Forelimb muscle (tissue), 1 donor: Measurements from ENCODE around the gene ZNF793. TPM values are rescaled to one million over a fixed set of nuclear protein-coding genes. Genes with fewer than 3 reads are reported as not detected.
A peak's percentile ranks its signal among the peaks of the same experiment; 100 is the strongest.

Source experiments
- DNase-seq: peaks from one replicate; pipeline ENCODE4 v3.0.0-alpha.2; 2013; ENCODE audit warnings: low read depth
- polyA plus RNA-seq: library from polyadenylated mRNA; unstranded; fragments of 120-200 nt; gene quantifications from one replicate; pipeline ENCODE4 v1.2.1, GENCODE V29; 2013; ENCODE audit not compliant: insufficient read length

The ZNF793 gene
- 10.9 TPM for polyA plus RNA-seq

DNA sequence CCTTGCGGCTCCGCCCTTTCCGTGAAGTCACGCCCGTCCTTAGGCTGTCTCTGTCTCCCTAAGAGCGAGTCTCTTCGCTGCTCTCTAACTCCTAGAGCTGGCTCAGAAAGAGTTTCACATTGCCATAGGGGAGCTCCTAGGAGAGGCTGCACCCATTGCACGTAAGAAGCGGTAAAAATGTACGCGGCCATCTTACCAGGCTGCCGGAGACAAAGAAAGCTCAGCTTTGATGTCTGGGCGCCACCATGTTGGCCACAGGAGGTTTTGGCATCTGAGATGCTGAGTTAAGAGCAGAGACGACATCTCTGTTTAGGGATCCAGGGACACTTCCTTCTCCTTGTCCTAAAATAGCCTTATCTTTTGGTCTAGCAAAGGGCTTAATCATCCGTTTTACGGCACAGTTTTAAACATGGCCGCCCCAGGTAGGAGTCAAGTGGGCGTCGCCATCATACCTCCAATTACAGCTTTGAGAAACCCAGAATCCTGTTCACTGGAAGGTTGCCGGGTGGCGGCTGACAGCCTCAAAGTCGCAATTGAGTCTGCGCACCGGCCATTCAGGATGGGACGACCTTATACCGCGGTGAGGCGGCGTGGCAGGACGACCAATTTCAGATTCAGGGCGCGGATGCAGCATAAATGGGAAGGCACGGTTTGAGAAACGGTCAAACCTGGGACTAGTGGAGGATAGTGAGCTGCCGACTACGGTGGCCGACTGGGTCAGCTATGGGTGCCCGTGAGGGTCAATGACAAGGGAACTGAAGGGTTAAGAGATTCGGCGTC, at the start of gene ZNF793:
Gene ZNF793 (plus strand): TSS at position 553 of the 780 bp plus-strand sequence. CDS start 16,501 bp downstream, outside the sequence.
- DNase-seq, result peak; percentile 65

DNA sequence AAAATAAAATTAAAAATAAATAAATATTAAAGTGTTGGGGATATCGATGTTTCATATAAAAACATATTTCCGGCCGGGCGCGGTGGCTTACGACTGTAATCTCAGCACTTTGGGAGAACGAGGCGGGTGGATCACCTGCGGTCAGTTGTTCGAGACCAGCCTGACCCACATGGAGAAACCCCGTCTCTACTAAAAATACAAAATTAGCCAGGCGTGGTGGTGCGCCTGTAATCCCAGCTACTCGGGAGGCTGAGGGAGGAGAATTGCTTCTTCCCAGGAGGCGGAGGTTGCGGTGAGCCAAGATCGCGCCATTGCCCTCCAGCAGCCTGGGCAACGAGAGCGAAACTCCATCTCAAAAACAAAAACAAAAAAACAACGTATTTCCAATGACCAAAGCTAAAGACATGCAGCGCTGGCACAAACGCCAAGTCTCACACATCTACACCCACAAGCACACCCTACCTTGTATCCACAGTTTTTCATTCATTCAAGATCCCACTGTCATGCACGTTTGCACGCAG, 40.4 kb upstream of the ZNF793 start:
- DNase-seq, result no peak

DNA sequence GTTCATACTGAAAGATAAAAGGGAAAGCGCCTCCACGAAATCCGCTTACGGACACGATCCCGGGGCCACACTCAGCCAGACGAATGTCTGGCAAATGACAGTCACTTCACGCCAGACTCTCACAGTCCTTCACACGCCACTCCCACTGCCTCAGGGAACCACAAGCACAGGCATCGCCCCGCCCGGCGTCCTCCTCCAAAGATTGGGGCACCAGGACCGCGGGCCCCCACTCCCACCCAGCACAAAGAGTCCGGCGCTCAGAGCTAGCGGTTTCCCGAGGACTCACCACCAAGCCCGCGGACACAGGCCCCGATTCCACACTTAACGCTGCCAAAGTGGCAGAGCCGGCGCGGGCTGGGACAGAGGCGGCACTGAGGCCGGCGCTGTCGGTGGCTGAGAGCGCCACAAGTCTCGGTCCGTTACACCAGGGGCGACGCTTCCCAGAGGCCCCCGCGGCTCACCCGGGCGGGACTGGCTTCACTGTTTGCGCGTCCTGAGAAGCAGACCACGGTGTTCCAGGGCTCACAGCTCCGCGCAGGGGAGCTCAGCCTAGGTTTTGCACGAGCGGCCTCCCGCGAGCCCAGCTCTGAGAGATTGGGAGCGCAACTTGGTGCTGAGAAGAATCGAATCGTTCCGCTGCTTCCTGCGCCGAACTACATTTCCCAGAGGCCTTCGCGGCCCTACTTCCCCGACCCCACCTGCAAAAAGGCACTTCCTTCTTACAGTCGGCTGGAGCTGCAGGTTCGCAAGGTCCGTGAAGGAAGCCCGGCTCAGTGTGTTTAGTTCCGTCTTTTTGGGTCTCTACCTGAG, 39.7 kb upstream of the ZNF793 start, which contains the start of gene ZNF569:
Gene ZNF569 (minus strand): TSS at position 647 of the 810 bp plus-strand sequence. CDS start 22,523 bp downstream, outside the sequence.
- DNase-seq, result peak; percentile 91

DNA sequence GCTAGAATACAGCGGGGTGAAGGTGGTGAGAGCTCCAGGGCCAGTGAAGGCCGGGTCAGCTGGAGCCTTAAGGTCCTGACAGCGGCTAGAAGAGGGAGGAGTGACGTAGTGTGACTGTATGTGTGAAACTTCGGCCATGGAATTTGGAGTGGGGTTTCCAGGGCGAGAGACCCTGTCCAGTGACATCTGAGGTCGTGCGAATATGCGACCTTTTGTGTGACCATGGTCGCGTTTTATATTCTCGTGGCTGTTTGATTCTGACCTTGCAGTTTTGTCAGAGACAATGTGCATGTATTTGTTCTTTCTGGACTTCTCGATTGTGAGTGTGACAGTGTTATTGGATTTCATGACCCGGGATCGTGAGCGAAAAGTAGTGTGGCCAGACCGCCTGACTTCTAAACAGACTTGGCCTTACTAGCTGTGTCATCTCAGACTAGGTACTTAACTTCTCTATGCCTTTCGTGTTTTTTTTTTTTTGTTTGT, 39.1 kb upstream of the ZNF793 start:
- no peak for DNase-seq

DNA sequence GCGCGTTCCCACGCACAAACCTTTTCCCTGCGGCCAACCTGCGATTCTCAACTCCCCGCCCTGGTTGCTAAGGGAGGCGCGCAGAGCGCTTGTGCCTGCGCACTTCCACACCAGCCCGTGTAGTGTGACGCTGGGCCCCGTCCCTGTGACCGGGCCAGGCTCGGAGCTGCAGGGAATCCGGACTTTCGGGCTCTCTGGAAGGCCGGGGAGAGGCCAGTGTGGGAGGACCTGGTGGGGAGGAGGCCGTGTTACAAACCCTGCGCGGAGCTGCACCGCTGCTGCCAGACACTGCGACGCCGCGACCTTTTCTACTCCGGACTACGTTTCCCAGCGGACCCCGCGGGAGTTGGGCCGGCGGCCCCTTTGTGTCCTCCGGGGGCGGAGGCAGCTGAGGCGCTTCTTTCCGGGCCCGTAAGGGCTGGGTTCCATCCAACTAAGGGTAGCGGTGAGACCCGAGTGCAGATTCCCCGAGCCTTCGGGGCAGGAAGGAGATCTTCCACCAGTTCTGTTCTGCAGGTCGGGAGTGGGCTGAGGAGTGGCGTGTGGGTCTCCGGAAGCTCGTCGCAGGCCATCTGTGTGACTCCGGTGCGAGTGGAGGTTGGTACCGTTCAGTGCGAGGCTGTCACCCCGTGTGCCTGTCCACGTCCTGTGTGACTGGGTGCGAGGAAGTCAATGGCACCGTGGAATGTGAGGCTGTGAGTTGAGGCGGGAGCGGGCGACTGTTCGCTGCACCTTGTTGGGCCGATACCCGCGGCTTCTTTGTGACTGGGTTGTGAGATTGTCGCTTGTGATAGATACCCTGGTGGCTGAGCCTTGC, 37.6 kb upstream of the ZNF793 start, which contains the start of gene ZNF570:
Gene ZNF570 (plus strand): TSS at position 396 of the 817 bp plus-strand sequence. CDS start 999 bp downstream, outside the sequence.
- no peak for DNase-seq

DNA sequence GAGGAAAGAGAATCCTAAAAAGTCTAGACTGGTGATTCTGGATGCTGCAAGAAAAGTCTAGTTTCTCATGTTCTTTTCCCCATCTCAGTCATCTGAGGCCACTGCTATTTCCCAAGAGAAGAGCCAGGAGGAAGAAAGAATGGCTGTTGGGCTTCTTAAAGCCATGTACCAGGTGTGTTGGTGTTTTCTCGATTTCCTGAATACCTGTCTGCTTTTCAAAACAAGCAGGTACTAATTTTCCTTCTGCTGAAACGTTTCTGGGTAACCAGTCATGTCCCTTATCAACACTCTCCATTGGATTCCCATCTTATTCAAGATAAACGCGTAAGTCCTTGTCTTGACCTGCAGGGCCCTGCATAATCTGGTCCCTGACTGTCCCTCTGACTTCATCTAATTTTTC, 36.5 kb upstream of the ZNF793 start:
- no peak for DNase-seq

DNA sequence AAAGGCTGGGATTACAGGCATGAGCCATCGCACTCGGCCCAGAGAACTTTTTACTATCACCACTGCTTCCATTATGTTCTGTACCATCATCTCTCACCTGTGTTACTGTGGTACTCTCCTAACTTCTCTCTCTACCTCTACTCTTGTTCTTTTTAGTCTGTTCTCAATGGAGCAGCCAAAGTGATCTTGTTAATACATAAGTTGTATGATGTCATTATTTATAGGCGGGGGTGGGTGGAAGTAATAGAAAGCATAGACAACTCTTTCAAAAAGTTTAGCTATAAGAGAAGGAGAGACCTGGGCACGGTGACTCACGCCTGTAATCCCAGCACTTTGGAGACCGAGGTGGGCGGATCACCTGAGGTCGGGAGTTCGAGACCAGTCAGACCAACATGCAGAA, 34.6 kb upstream of the ZNF793 start:
- DNase-seq, result no peak

DNA sequence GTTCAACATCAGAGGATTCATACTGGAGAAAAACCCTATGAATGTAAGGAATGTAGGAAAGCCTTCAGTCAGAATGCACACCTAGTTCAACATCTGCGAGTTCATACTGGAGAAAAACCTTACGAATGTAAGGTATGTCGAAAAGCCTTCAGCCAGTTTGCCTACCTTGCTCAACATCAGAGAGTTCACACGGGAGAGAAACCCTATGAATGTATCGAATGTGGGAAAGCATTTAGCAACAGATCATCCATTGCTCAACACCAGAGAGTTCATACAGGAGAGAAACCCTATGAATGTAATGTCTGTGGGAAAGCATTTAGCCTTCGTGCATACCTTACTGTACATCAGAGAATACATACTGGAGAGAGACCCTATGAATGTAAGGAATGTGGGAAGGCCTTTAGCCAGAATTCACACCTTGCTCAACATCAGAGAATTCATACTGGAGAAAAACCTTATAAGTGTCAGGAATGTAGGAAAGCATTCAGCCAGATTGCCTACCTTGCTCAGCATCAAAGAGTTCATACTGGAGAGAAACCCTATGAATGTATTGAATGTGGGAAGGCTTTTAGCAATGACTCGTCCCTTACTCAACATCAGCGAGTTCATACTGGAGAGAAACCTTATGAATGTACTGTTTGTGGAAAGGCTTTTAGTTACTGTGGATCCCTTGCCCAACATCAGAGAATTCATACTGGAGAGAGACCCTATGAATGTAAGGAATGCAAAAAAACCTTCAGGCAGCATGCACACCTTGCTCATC, 22.2 kb upstream of the ZNF793 start:
- DNase-seq, result no peak

DNA sequence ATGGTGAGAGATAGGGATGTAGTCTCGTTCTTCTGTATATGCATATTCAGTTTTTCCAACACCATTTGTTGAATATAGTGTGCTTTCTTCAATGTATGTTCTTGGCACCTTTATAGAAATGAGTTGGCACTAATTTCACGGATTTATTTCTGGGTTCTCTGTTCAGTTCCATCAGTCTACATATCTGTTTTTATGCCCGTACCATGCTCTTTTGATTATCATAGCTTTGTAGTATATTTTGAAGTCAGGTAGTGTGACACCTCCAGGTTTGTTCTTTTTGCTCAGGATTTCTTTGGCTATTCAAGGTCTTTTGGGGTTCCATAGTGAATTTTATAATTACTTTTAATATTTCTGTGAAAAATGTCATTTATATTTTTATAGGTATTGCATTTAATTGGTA, 14.5 kb upstream of the ZNF793 start:
- DNase-seq, result no peak

DNA sequence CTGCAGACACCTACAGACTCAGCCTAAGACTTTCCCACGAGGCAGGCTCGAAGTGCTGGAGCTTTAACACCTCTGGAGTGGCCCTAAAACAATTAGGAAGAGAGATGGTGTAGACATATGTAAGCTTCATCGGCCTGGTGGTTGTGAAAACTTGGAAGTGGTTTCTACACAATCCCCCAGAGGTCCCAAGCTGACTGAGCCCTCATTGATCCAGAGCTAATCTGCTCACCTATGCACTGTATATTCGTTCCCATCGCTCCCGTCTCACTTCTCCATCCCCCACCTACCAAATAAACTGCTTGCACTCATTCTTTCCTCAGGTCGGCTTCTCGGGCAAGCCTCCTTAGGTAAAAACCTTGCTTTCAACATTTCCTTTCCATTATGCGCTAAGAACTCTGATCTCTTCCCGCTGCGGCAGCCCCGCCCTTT, 767 bp upstream of the ZNF793 start:
- DNase-seq, result no peak

DNA sequence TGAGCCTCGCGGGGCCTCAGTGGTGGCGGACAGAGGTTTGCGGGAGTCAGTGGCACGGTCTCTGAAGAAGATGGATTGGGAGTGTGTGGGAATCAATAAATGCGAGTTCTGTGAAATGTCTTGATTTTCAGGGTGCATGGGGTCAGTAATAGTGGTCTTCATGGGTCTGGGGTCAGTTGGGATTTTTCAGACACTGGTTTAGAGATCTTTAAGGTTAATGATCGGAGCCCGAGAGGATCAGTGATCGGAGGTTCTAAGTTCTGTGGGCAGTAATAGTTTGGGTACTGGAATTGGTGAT, 377 bp downstream of the ZNF793 start:
- no peak for DNase-seq

DNA sequence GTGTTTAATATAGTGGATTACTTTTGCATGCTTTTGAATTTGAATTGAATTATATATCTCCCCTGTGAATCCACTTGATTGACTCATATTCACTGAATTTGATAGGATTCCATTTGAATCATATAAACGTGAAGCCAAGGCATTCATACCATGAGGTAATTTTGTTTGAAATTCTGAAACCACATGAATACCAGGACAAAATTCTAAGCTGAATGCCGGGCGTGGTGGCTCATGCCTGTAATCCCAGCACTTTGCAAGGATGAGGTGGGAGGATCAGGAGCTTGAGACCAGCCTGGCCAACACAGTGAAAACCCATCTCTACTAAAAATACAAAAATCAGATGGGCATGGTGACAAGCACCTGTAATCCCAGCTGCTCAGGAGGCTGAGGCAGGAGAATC, 4.4 kb downstream of the ZNF793 start:
- no peak for DNase-seq

DNA sequence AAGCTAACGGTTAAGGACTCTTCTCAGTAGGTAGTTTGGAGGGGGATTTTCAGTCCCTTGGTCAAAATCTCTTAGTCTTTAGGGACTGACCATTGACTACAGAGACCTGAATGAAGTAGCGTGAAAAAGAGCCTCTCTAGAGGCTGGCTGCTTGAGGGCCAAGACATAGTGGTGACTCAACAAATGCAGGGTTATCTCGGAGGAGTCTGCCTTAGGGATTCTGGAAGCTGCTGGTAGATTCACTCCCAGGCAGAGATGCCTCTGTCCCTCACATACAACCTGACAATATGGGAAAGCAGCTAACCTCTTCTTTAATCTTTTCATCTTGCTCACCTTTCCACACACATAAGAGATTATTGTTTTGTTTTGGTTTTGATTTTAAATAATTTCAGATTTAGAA, 5.1 kb downstream of the ZNF793 start:
- DNase-seq, result no peak

DNA sequence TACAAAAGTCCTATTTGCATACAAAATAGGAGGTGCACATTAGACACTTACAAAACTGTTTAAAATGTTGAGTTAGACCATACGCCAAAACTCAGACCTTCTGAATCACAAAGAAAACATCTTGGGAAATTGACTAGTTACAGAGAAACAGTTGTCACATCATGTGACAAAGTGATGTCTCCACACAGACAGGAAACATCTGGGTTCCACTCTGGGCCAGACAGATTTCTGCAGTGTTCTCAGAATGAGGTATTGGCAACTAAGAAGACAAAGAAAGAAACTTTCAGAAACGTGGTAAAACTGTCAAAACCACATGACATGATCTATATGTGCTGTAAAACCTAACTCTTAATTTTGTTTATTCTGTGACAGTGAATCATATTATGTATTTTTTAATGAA, 6.7 kb downstream of the ZNF793 start:
- no peak for DNase-seq

DNA sequence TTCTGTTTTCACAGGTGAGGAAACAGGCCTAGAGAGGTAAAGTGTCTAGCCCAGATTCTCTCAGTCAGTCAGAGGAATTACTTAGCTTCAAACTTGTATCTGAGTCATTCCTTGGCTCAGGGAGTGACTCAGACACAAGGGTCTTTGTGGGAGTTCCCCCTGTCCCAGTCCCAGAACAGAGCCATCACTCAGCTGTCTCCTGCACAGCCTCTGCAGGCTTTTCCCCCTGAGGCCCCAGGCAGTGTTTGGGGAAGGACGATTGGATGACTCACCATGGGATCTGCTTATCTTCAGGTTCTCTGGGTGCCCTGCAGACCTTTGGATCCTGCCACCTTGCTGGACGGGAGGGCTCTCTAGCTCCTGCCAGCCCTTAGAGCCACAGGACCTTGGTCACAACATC, 13.2 kb downstream of the ZNF793 start:
- DNase-seq, result no peak

DNA sequence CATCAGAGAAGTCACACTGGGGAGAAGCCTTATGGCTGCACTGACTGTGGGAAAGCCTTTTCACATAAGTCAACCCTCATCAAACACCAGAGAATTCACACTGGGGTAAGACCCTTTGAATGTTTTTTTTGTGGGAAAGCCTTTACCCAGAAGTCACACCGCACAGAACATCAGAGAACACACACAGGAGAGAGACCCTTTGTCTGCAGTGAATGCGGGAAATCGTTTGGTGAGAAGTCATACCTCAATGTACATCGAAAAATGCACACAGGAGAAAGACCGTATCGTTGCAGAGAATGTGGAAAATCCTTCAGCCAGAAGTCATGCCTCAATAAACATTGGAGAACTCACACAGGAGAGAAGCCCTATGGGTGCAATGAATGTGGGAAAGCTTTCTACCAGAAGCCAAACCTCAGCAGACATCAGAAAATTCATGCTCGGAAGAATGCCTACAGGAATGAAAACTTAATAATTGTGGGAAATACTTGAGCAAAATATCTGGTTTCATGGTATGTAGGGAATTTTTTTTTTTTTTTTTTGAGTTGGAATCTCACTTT, 30.7 kb downstream of the ZNF793 start:
- no peak for DNase-seq

DNA sequence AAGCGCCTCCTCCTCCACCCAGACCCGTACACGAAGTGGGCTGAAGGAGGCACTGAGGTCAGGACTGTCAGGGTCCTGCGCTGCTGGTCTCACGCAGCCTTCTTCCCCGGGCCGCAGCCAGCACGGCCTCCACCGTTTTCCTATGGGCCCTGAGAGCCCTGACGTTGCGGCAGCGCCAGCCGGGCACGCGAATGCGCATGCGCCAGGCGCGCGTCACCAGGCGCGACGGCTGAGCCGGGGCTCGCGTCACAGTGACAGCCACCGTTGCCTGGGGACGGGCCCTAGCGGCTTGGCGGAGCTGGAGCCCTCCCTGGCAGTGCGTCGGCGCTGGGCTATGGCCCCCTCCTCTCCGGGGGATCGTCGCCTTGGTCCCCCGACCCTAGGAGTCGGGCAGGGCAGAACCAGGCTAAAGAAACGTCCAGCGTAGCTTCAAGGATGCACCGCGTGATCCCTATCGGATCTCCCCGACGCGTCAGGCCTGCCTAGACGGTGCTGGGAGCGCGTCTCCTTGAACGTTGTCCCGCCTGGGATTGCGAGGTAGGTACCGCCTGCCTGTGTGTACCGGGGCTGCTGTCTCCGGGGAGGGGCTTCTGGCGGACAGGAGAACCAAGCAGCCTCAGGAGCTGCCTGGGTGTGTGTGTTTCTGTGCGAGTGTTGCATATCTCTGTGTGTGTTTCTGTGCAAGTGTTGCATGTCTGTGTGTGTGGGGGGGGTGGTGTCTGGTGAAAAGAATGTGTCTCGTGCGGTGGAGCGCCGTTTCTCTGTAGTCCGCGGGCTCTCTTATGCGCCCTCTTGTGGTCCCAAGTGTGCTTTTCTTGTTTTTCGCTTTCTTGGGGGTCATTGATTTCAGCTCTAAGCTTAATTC, 44.6 kb downstream of the ZNF793 start:
- peak; percentile 19 for DNase-seq

DNA sequence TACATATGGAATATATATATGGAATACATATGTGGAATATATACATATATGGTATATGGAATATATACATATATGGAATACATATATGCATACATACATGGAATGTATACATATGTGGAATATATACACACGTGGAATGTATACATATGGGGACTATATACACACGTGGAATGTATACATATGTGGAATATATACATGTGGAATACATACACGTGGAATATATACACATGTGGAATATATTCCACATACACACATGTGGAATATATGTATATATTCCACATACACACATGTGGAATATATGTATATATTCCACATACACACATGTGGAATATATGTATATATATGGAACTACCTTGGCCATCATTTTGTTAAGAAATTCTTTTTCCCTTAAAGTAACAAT, 56.8 kb downstream of the ZNF793 start:
- DNase-seq, result no peak

DNA sequence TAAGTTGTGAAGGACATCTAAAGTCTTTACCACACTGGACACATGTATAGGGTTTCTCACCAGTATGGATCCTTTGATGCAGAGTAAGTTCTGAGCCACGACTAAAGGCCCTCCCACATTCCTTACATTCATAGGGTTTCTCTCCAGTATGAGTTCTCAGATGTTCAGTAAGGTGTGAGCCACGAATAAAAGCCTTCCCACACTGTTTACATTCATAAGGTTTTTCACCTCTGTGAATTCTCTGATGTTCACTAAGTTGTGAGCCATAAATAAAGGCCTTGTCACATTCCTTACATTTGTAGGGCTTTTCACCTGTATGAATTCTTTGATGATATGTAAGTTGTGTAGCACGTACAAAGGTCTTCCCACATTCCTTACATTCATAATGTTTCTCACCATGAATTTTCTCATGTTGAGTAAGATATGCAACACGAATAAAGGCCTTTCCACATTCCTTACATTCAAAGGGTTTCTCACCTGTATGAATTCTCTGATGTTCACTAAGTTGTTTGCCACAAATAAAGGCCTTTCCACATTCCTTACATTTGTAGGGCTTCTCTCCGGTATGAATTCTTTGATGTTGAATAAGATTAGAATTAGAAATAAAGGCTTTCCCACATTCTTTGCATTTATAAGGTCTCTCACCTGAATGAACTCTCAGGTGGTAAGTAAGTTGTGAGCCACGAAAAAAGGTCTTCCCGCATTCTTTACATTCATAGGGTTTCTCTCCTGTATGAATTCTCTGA, 58.1 kb downstream of the ZNF793 start:
- no peak for DNase-seq
